ENCODE results near the gene KIF26A.

KIF26A gene

GRCh38 chr14:104101651-104102281, 36.6 kb upstream of the KIF26A start:
- DNase-seq, result no peak

GRCh38 chr14:104102282-104102914, 36.0 kb upstream of the KIF26A start:
- DNase-seq, result no peak

DNA sequence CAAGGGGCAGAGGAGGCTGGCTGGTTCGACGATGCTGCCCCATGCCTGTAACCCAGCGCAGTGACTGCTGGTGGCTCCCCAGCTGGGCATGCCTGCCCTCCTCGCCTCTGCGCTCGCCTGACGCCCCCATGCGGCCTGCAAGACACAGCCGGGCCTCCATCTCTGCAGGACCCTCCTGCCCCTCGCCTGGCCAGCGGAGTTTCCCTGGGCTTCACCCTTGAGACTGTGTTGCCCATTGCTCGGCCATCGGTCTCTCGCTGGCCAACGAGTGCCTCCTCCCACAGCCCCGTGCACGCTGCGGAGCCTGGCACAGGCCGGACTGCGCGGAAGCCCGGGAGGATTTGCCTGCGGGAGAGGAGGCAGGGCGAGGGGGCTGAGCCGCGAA, 35.3 kb upstream of the KIF26A start:
- peak in 1 of 5 donors; percentile 12 for DNase-seq

- peak in 1 of 5 donors; percentile 12 for DNase-seq
Observed at GRCh38 chr14:104103446-104104075, 34.8 kb upstream of the KIF26A start.

- DNase-seq, result peak in 1 of 5 donors; percentile 10
Observed at GRCh38 chr14:104104076-104104901, 34.1 kb upstream of the KIF26A start.

DNA sequence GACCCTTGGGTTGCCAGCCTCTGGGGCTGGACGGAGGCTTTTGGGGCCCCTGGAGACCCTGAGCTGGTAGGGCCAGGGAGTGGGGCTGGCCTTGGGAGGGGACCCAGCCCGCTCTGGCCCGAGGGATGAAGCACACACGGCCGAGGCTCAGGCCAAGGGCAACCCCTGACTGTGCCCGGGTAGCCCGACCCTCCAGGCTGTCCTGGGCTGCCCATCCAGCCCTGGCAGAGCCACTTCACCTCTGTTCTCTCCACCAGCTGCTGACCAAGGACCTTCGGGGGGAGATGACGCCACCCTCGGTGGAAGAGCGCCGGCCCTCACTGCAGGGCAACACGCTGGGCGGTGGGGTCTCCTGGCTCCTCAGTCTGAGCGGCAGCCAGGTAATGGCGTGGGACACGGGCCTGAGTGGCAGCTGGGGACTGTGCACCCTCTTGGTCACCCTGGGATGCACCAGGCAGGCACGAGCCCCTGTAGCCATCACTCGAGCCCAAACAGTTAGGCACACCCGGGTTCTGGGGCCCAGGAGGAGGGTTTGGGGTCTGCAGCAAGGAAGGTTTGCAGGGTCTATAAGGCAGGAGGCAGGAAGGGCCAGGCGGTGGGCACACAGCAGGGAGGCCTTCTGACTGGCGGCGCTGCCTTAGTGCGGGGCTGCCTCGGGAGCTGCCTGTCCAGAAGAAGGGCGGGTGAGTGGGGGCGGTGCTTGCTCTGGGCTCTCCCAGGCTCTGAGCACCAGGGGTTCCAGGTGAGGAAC, 33.1 kb upstream of the KIF26A start:
- DNase-seq, result peak in 1 of 5 donors; percentile 8

GRCh38 chr14:104105822-104106470, 32.4 kb upstream of the KIF26A start:
- DNase-seq, result peak in 1 of 5 donors; percentile 7

DNA sequence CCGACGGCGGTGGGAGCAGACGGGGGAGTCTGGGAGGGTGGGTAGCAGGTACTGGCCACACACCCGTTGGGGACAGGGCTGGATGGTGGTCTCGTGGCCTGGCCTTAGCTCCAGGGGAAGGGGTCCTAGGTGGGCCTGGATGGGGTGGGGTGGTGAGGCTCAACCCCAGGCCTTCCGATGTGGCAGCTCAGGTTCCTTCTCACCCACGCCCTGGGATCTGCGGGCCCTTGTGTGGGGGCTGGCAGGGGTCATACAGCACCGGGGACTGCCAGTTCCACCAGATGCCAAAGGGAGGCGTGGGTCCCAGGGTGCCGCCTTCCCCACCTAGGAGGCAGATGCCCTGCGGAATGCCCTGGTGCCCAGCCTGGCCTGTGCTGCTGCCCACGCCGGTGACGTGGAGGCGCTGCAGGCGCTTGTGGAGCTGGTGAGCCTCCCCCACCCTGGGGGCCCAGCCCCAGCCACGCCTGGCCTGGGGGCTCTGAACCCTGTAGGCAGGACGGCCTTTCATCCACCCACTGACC, 31.9 kb upstream of the KIF26A start:
- DNase-seq, result no peak

DNA sequence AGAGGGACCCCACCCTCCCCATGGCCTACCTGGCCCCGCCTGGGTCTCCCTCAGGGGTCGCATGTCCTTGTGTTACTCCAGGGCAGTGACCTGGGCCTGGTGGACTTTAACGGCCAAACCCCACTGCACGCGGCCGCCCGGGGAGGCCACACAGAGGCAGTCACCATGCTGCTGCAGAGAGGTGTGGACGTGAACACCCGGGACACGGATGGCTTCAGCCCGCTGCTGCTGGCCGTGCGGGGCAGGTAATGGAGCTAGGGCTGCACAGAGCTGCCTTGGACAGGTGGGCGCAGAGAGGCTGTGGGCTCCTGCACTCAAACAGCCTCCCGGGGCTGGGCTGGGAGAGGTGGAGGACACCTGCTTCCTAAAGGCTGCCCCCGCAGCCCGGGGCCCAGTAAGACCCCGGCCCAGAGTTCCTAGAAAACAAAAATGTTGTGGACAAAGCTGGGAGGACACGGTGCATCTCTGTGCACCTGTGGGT, 31.2 kb upstream of the KIF26A start:
- peak in 1 of 5 donors; percentile 8 for DNase-seq

DNA sequence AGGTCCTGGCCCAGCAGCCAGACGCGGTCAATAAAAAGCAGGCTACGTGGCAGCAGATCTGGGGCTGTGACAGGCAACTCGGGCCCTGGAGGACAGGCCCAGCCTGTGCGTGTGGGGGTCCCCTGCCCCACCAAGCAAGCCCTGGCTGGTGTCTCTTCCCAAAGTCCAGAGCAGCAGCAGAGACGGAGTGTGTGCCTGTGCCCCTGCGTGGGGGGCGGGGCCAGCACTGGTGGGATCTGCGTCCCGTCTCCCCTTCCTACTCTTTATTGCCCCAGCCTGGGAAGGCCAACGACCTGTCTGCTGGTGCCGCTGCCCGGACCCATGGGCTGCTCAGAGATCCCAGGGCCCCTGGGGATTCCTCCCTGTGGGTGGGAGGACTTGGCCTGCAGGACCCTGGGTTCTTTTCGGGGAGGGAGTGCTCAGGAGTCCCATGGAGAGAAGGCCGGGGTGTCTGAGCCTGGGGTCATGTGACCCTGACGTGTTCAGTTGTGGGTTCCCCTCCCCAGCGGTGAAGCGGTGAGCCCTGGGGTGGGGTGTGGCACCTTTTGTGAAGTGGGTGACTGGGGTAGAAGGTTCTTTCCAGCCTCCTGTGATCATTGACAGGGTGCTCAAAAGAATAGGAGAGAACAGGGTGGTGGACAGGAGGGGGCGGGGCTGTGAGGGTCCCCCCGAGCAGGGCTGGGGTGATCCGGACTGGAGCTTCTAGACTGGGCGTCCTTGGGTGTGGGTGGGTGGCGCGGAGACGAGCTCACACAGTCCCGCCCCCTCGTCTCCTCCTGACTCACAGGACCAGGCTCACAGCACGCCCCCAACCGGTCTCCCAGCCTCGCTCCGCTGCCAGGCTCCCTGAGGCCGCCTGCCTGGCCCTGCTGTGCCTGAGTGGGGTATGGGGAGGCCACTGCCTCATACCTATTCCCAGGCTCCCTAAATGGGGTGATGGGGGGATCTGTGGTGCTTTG, 30.5 kb upstream of the KIF26A start:
- DNase-seq, result peak in 1 of 5 donors; percentile 7

DNA sequence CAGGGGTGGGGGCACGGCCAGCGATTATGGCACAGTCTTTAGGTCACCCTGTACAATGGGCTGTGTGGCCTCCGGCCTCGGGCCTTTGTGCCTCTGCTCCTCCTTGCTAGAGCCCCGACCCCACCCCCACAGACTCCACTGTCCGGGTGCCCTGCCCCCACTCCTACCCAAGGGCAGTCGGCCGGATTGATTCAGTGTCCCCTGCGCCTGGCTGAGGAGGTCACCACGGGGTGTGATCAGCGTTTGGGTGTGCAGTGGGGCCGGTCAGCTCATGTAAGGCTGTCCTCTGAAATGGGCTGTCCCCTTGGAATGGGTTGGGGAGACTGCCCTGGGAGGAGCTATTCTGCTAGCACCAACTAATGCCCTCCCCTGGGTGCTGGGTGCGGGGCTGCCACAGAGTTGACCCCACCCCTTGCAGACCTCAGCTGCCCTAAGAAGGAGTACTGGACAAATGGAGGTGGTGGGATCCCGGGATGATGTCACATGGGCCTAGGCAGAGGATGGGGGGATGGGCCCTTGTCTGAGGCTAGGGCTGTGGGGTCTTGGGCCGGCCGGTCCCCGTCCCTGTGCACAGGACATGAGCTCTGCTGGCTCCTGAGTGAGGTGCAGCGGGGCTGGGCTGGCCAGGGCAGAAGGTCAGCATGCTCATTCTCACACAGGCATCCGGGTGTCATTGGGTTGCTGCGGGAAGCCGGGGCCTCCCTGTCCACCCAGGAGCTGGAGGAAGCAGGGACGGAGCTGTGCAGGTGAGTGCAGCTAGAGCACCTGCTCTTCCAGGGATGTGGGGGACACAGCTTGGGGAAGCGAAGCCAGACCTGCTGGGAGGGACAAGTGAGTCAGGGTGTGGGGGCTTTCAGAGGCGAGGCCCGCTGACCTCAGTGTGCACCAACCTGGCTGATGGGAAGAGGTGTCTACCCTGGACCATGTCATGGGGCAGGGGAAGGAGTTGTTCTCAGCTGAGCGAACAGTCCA, 29.5 kb upstream of the KIF26A start:
- peak in 1 of 5 donors; percentile 5 for DNase-seq

DNA sequence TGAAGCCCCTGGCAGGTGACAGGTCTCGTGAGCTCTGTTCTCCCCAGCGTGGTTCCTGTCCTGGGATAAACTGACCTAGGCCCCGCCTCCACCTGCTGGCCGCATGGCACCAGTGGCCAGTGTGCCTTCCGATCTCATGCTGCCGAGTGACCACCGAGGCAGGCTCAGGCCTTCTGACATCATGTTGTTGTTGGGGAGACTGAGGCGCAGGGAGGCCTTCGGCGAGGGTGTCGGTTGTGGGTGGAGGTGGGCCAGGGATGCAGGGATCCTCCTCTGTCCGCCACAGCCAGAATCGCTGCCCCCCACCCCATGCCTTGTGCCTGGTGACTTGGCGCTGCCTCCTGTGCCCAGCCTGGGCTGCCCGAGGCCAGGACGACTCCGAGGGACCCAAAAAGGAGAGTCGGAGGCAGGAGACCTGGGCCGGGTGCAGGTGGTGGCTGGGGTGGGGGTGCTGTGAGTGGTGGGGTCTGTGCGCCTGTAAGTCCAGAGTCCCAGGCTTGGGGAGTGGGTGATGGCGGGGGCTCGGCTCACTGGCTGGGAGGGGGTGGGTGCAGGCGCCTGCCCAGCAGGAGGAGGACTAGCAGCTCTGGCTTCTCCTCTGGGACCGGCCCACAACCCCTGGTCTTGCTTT, 28.5 kb upstream of the KIF26A start:
- peak in 1 of 5 donors; percentile 11 for DNase-seq

DNA sequence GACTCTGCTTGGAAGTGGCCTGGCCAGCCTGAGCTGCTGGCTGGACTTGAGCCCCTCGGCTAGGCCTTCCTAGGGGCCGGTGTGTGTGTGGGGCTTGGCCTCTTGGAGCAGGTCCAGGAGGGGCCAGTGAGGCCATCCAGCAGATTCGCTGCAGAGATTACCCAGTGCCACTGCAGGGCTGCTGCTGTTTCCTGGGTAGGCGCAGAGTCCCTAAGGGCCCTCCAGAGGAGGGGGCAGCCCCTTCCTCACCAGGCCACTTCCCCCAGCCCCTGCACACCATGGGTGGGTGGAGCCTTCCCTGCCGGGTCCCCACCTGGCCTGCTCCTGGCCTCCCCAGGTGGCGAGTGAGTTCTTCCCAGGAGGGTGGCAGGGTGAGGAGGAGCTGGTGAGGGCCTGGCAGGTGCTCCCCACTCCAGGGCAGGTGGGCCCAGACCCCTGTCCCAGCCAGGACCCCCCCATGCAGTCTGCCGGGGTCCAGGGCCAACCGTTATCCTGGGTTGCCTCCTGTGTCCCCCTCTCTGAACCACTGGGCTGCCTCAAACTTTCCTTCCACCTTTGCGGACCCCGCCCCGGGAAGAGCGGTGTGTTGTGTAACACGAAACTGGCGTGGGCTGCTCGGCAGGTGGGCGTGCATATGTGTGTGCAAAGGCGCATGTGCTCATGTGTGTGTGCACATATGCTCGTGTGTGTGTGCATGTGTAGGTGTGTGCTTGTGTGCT, 27.7 kb upstream of the KIF26A start:
- peak in 1 of 5 donors; percentile 7 for DNase-seq

DNA sequence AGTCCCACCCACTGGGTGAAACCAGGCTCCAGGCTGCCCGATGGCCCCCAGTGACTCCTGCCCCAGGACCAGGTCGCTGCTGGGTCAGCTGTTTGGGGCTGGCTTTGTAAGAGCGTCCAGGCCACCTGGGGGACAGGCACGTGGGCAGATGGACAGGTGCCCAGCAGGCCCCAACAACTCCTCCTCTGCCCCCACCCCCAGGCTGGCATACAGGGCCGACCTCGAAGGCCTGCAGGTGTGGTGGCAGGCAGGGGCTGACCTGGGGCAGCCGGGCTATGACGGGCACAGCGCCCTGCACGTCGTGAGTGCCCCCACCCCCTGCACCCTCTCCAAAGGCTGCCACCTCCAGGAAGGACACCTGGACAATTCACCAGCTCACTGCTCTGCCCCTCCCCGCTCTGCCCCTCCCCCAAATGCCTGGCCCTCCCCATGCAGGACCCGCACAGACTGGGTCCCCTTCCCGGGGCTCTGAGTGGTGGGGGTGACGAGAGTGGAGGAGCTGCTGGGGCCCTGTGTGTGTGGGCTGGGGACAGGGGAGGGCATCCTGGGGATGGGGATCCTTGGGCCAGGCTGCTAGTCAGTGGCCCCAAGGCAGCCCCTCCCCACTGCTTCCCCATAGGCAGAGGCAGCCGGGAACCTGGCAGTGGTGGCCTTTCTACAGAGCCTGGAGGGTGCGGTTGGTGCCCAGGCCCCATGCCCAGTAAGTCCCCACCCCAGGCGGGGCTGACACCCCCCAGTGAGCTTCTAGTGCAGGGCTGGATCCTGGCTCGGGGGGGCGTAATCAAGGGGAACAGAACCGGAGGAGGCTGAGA, 26.9 kb upstream of the KIF26A start:
- no peak for DNase-seq

DNA sequence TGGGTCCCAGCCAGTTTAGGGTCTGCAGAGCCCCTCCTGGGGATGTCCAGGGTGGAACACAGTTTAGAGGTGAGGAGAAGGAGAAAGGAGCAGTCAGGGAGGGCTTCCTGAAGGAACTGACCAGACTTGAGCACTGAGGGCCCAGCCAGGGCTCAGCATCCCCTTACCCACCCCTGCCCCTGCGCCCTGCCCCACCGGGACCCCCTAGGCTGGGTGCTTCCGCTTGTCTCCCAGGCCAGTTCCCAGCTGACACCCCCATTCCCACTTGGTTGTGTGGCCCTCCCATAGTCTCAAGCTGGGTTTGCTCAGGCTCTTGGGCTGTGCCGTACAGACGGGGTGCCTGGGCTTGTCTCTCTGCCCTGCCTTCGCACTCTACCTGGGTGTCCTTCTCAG, 26.3 kb upstream of the KIF26A start:
- no peak for DNase-seq

DNA sequence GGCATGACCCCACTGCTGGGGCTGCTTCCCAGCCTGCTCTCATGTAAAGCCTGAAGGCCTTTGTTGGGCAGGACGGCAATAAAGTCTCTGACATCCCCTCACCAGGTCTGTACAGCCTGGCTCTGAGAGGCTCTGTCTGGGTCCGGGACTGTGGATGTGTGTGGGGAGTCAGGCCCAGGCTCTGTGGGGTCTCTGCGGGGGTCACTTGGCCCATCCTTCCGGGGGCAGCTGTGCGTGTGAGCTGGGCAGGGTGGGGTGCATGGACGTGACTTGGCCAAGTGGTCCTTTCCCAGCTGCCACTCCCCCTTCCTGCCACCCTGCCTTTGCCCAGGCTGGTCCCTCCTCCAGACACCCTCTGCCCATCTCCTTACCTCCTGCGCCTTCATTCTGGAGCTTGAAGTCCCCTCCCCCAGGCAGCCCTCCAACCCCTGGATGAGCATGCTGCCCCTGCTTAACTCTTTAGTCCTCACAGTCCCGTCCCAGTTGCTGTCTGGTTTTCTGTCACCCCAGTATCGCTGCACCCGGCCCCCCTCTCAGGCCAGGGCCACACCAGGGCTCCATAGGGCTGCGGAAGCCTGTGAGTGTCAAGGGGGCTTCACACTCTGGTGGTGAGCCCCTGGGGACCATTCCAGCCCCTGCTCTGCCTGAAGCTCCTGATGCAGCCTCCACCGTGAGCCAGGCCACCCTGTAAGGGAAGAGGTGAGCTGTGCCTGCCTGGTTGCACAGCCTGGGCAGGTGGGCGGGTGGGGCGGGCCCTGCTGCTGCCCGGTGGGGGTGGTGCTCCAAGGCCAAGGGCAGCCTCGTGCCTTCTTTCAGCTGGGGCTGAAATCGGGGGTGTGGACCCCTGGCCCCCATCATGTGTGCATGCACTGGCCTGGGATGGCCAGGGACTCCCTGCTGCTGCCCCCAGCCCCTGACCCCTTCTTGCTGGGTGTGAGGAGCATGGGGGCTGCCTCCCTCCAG, 25.5 kb upstream of the KIF26A start:
- DNase-seq, result no peak
